Caco-2 (cell line): Measurements from ENCODE around the gene EQTN. TPM values are rescaled to one million over a fixed set of nuclear protein-coding genes. Genes with fewer than 3 reads are reported as not detected.
A peak's percentile ranks its signal among the peaks of the same experiment; 100 is the strongest.

Experiments
- BruUV-seq: library from RNA; stranded (reverse); fragments of 400-500 nt; replicated peaks from 2 replicates; lab custom pipeline; 2021; lab: Mats Ljungman, UMichigan
- CTCF ChIA-PET: fragments of 300-600 bp; sonication (Branson Sonifier 250); formaldehyde crosslinking; loops from one replicate; lab custom pipeline; 2022; ENCODE audit warnings: antibody characterized with exemption; lab: Charles Lee
- POLR2A ChIA-PET: fragments of 300-600 bp; sonication (Branson Sonifier 250); formaldehyde crosslinking; loops from one replicate; lab custom pipeline; 2022; ENCODE audit warnings: antibody characterized with exemption; lab: Charles Lee
- DNase-seq, 2 experiments: peaks; one replicate each; pipeline versions ENCODE4 v3.0.0 to v3.0.0-alpha.2; 2020 to 2022
- H3K27me3 ChIP-seq: replicated peaks from 2 replicates; pipeline ENCODE4 v1.6.0; 2011; ENCODE audit warnings: low read length; ENCODE audit not compliant: control insufficient read depth, insufficient read depth
- H3K36me3 ChIP-seq: 2 replicates; pipeline ENCODE4 v1.5.1; 2011; ENCODE audit warnings: low read length; ENCODE audit not compliant: control insufficient read depth, insufficient read depth
- H3K4me1 ChIP-seq: fragments of 250-450 bp; sonication (Bioruptor Pico); 2 replicates; pipeline ENCODE4 v1.5.1; 2020; ENCODE audit warnings: mild to moderate bottlenecking
- H3K4me3 ChIP-seq: 2 replicates; pipeline ENCODE4 v1.5.1; 2011; ENCODE audit warnings: low read depth, mild to moderate bottlenecking, control low read depth, low read length
- H3K9me3 ChIP-seq: fragments of 250-450 bp; sonication (Bioruptor Pico); 2 replicates; pipeline ENCODE4 v1.5.1; 2020; ENCODE audit warnings: mild to moderate bottlenecking, moderate library complexity
- H3K27ac Mint-ChIP-seq: one replicate; pipeline ENCODE4 v1.8.0; 2022; ENCODE audit warnings: mixed read lengths; ENCODE audit not compliant: unreplicated experiment
- H3K27me3 Mint-ChIP-seq: one replicate; pipeline ENCODE4 v1.8.0; 2022; ENCODE audit warnings: mixed read lengths; ENCODE audit not compliant: insufficient read depth, unreplicated experiment
- H3K36me3 Mint-ChIP-seq: one replicate; pipeline ENCODE4 v1.8.0; 2022; ENCODE audit warnings: mild to moderate bottlenecking, mixed read lengths; ENCODE audit not compliant: insufficient read depth, unreplicated experiment
- H3K4me1 Mint-ChIP-seq: one replicate; pipeline ENCODE4 v1.8.0; 2022; ENCODE audit warnings: low read depth, mixed read lengths; ENCODE audit not compliant: unreplicated experiment
- H3K4me3 Mint-ChIP-seq: one replicate; pipeline ENCODE4 v1.8.0; 2022; ENCODE audit warnings: mild to moderate bottlenecking, moderate library complexity, mixed read lengths; ENCODE audit not compliant: unreplicated experiment
- H3K9me3 Mint-ChIP-seq: one replicate; pipeline ENCODE4 v1.8.0; 2022; ENCODE audit warnings: mixed read lengths; ENCODE audit not compliant: unreplicated experiment
- CTCF ChIP-seq, 2 experiments: fragments of 200-600 bp in 1 of 2; IDR thresholded peaks; 1 replicate in 1 of 2; 2 replicates in 1 of 2; pipeline versions ENCODE4 v1.5.1 to v1.8.0; 2011 to 2022; ENCODE audit warnings: antibody characterized with exemption in 1 of 2, control low read depth in 1 of 2, inconsistent platforms in 1 of 2, low read depth in 1 of 2, low read length in 1 of 2, mild to moderate bottlenecking in 1 of 2, moderate library complexity in 1 of 2; ENCODE audit not compliant: insufficient read depth in 1 of 2, severe bottlenecking in 1 of 2, unreplicated experiment in 1 of 2
- intact Hi-C: fragments of 100-400 bp; cut with micrococcal nuclease; formaldehyde crosslinking; loops from one replicate; pipeline ENCODE4 v1.10.0; 2022; ENCODE audit not compliant: unreplicated experiment
- total RNA-seq: library from RNA; stranded (reverse); gene quantifications from 2 replicates; pipeline ENCODE4 v1.2.3, GENCODE V29; 2022

The EQTN gene
- total RNA-seq, 1 experiment from 2014 or later, result not detected

GRCh38 chr9:27279611-27280010, 17.3 kb downstream of the EQTN start:
- no peaks in the 10 kb centered on the region for H3K4me1 ChIP-seq
- H3K9me3 ChIP-seq, result no peaks in the 10 kb centered on the region
- DNase-seq, result no peak
- no TSS peak for BruUV-seq
- Mint-ChIP-seq H3K36me3 (no peaks in the 10 kb centered on the region), H3K27ac (no peak overlapping the region), H3K4me1 (no peaks in the 10 kb centered on the region), H3K9me3 (no peaks in the 10 kb centered on the region), H3K4me3 (no peak overlapping the region), H3K27me3 (no peaks in the 10 kb centered on the region)
- H3K36me3 ChIP-seq, result no peaks in the 10 kb centered on the region
- H3K27me3 ChIP-seq, result no peaks in the 10 kb centered on the region
- TF ChIP-seq CTCF (IDR thresholded peaks at IDR 0.05; ENCODE audit: insufficient read depth in 1 of 2, low read depth in 1 of 2, low read length in 1 of 2, severe bottlenecking in 1 of 2, unreplicated experiment in 1 of 2), result no peak
- H3K4me3 ChIP-seq, result no peak overlapping the region
- ChIA-PET CTCF (no interaction called here), POLR2A (no interaction called here)
- intact Hi-C loops, result no loop called here

- H3K4me3 Mint-ChIP-seq, result no peak overlapping the region
- BruUV-seq, result no TSS peak
- CTCF ChIA-PET, result no interaction called here
Observed at GRCh38 chr9:27278374-27278773, 18.6 kb downstream of the EQTN start.

GRCh38 chr9:27276193-27277030, 20.5 kb downstream of the EQTN start:
- H3K4me1 ChIP-seq, result no peaks in the 10 kb centered on the region
- peak in 1 of 2 experiments; percentile 12 for DNase-seq

More at GRCh38 chr9:27278374-27278773, 18.6 kb downstream of the EQTN start:
- Mint-ChIP-seq H3K36me3 (no peaks in the 10 kb centered on the region), H3K4me1 (no peaks in the 10 kb centered on the region), H3K9me3 (no peaks in the 10 kb centered on the region), H3K27me3 (no peaks in the 10 kb centered on the region), H3K27ac (no peak overlapping the region)
- intact Hi-C loops, result no loop called here
- no peak for TF ChIP-seq CTCF (IDR thresholded peaks at IDR 0.05; ENCODE audit: insufficient read depth in 1 of 2, low read depth in 1 of 2, low read length in 1 of 2, severe bottlenecking in 1 of 2, unreplicated experiment in 1 of 2)
- POLR2A ChIA-PET, result no interaction called here
- no peaks in the 10 kb centered on the region for H3K4me1 ChIP-seq
- DNase-seq, result no peak
- no peaks in the 10 kb centered on the region for H3K27me3 ChIP-seq
- no peaks in the 10 kb centered on the region for H3K9me3 ChIP-seq
- no peaks in the 10 kb centered on the region for H3K36me3 ChIP-seq
- H3K4me3 ChIP-seq, result no peak overlapping the region

More at GRCh38 chr9:27276193-27277030, 20.5 kb downstream of the EQTN start:
- Histone ChIP-seq H3K9me3 (no peaks in the 10 kb centered on the region), H3K36me3 (no peaks in the 10 kb centered on the region), H3K4me3 (no peak overlapping the region), H3K27me3 (no peaks in the 10 kb centered on the region)
- Mint-ChIP-seq H3K27ac (no peak overlapping the region), H3K4me1 (no peaks in the 10 kb centered on the region), H3K36me3 (no peaks in the 10 kb centered on the region), H3K4me3 (no peak overlapping the region), H3K9me3 (no peaks in the 10 kb centered on the region), H3K27me3 (no peaks in the 10 kb centered on the region)
- TF ChIP-seq CTCF (IDR thresholded peaks at IDR 0.05; ENCODE audit: insufficient read depth in 1 of 2, low read depth in 1 of 2, low read length in 1 of 2, severe bottlenecking in 1 of 2, unreplicated experiment in 1 of 2), result no peak
- CTCF ChIA-PET, result no interaction called here
- POLR2A ChIA-PET, result no interaction called here
- no TSS peak for BruUV-seq
- intact Hi-C loops, result loop anchor here (1.0 kb wide), 2 partner anchors 29 to 243 kb away; no protein-coding TSS in a partner anchor
